ENCODE data around the gene ARHGAP21. TPM values are rescaled to one million over a fixed set of nuclear protein-coding genes. Genes with fewer than 3 reads are reported as not detected.

Gene ARHGAP21
- total and polyA plus RNA-seq, 2 donors (not counting 1 experiment from before 2014, with no cell fraction given), result 5.3 to 25.5 TPM

- Histone ChIP-seq H3K36me3 (replicated peaks in 1 of 2; ENCODE audit: control extremely low read depth in 1 of 2, control insufficient read depth in 1 of 2, extremely low read depth in 1 of 2, insufficient read depth in 2 of 2, low read length in 1 of 2) (no peaks in the 10 kb centered on the region), H3K4me2 (replicated peaks; ENCODE audit: low read depth, low read length, poor library complexity, severe bottlenecking) (no peak overlapping the region), H3K27ac (ENCODE audit: low read length in 2 of 2) (no peak overlapping the region), H3K9ac (ENCODE audit: low read length) (no peak overlapping the region), H3K79me2 (ENCODE audit: control insufficient read depth, insufficient read depth, low read length) (no peaks in the 10 kb centered on the region), H2AFZ (ENCODE audit: insufficient read depth, low read depth, low read length, poor library complexity, severe bottlenecking) (no peak overlapping the region), H3K27me3 (replicated peaks in 1 of 4; ENCODE audit: control extremely low read depth in 1 of 4, control insufficient read depth in 3 of 4, insufficient read depth in 4 of 4, low read length in 3 of 4) (no peaks in the 10 kb centered on the region), H3K4me1 (ENCODE audit: control insufficient read depth in 2 of 2, insufficient read depth in 2 of 2, low read length in 2 of 2) (no peaks in the 10 kb centered on the region), H3K9me3 (ENCODE audit: control extremely low read depth in 1 of 3, control insufficient read depth in 2 of 3, insufficient read depth in 1 of 3, low read length in 2 of 3) (no peaks in the 10 kb centered on the region), H4K20me1 (ENCODE audit: control insufficient read depth, insufficient read depth, low read length, poor library complexity, severe bottlenecking) (no peaks in the 10 kb centered on the region), H3K4me3 (ENCODE audit: control extremely low read depth in 1 of 5, extremely low read depth in 1 of 5, insufficient read depth in 1 of 5, low read depth in 2 of 5, low read length in 4 of 5) (no peak overlapping the region)
- intact Hi-C loops (cut with micrococcal nuclease), result no loop called here
- ATAC-seq (ENCODE audit: low read depth) (no peak), DNase-seq (no peak)
- Mint-ChIP-seq H3K4me1 (no peaks in the 10 kb centered on the region), H3K4me3 (no peak overlapping the region), H3K27ac (no peak overlapping the region), H3K9me3 (ENCODE audit: insufficient read depth) (no peaks in the 10 kb centered on the region), H3K27me3 (no peaks in the 10 kb centered on the region)
- ChIA-PET CTCF (no interaction called here), POLR2A (no interaction called here)
- TF ChIP-seq EZH2 (IDR thresholded peaks at IDR 0.05; ENCODE audit: borderline replicate concordance, insufficient read depth, low read depth, low read length, poor library complexity, severe bottlenecking), result no peak
- TF ChIP-seq, protein P1, sequence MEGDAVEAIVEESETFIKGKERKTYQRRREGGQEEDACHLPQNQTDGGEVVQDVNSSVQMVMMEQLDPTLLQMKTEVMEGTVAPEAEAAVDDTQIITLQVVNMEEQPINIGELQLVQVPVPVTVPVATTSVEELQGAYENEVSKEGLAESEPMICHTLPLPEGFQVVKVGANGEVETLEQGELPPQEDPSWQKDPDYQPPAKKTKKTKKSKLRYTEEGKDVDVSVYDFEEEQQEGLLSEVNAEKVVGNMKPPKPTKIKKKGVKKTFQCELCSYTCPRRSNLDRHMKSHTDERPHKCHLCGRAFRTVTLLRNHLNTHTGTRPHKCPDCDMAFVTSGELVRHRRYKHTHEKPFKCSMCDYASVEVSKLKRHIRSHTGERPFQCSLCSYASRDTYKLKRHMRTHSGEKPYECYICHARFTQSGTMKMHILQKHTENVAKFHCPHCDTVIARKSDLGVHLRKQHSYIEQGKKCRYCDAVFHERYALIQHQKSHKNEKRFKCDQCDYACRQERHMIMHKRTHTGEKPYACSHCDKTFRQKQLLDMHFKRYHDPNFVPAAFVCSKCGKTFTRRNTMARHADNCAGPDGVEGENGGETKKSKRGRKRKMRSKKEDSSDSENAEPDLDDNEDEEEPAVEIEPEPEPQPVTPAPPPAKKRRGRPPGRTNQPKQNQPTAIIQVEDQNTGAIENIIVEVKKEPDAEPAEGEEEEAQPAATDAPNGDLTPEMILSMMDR (IDR thresholded peaks at IDR 0.05), result no peak
- WGBS (ENCODE audit: insufficient coverage), result 100% methylated on average over 2 of the region's 4 CpGs
These were observed 32.6 kb downstream of the ARHGAP21 start for GRCh38 chr10:24690961-24691512.

DNA sequence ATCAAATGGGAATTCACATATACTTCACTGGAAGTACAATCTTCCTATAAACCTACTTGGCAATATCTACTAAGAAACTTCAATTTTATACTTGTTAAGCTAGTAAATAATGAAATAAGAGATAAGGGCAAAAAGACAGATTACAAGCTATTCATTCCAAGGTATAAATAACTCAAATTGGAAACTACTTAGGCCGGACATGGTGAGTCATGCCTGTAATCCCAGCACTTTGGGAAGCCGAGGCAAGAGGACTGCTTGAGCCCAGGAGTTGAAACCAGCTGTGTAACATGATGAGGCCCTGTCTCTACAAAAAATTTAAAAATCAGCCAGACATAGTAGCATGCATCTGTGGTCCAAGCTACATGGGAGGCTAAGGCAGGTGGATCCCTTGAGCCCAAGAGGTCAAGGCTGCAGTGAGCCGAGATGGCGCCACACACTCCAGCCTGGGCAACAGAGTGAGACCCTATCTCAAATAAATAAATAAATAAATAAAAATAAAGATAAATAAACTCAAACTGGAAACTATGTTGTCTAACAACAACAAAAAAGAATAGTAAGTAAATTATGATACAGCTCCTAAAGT is 37.6 kb downstream of the ARHGAP21 start:
- WGBS (ENCODE audit: insufficient coverage), result 100% methylated on average over 2 of the region's 4 CpGs
- TF ChIP-seq, protein P1 (IDR thresholded peaks at IDR 0.05), result no peak
- TF ChIP-seq EZH2 (IDR thresholded peaks at IDR 0.05; ENCODE audit: borderline replicate concordance, insufficient read depth, low read depth, low read length, poor library complexity, severe bottlenecking), result no peak
- no peaks in the 10 kb centered on the region for H4K20me1 ChIP-seq (ENCODE audit: control insufficient read depth, insufficient read depth, low read length, poor library complexity, severe bottlenecking)
- H3K9ac ChIP-seq (ENCODE audit: low read length), result no peak overlapping the region
- H3K4me2 ChIP-seq (replicated peaks; ENCODE audit: low read depth, low read length, poor library complexity, severe bottlenecking), result no peak overlapping the region
- H3K27ac ChIP-seq (ENCODE audit: low read length in 2 of 2), result no peak overlapping the region
- Mint-ChIP-seq H3K4me1 (no peaks in the 10 kb centered on the region), H3K27me3 (no peaks in the 10 kb centered on the region), H3K27ac (no peak overlapping the region), H3K9me3 (ENCODE audit: insufficient read depth) (no peaks in the 10 kb centered on the region), H3K4me3 (no peak overlapping the region)
- H3K9me3 ChIP-seq (ENCODE audit: control extremely low read depth in 1 of 3, control insufficient read depth in 2 of 3, insufficient read depth in 1 of 3, low read length in 2 of 3), result no peaks in the 10 kb centered on the region
- POLR2A ChIA-PET, result no interaction called here
- CTCF ChIA-PET, result no interaction called here
- no peaks in the 10 kb centered on the region for H3K36me3 ChIP-seq (replicated peaks in 1 of 2; ENCODE audit: control extremely low read depth in 1 of 2, control insufficient read depth in 1 of 2, extremely low read depth in 1 of 2, insufficient read depth in 2 of 2, low read length in 1 of 2)
- ATAC-seq (ENCODE audit: low read depth) (no peak), DNase-seq (no peak)
- no peak overlapping the region for H3K4me3 ChIP-seq (ENCODE audit: control extremely low read depth in 1 of 5, extremely low read depth in 1 of 5, insufficient read depth in 1 of 5, low read depth in 2 of 5, low read length in 4 of 5)
- no peaks in the 10 kb centered on the region for H3K27me3 ChIP-seq (replicated peaks in 1 of 4; ENCODE audit: control extremely low read depth in 1 of 4, control insufficient read depth in 3 of 4, insufficient read depth in 4 of 4, low read length in 3 of 4)
- H3K4me1 ChIP-seq (ENCODE audit: control insufficient read depth in 2 of 2, insufficient read depth in 2 of 2, low read length in 2 of 2), result no peaks in the 10 kb centered on the region
- H2AFZ ChIP-seq (ENCODE audit: insufficient read depth, low read depth, low read length, poor library complexity, severe bottlenecking), result no peak overlapping the region
- no peaks in the 10 kb centered on the region for H3K79me2 ChIP-seq (ENCODE audit: control insufficient read depth, insufficient read depth, low read length)
- intact Hi-C loops (cut with micrococcal nuclease), result no loop called here

Data from B cell (primary cell).